CD4-positive, alpha-beta T cell (primary cell): Measurements from ENCODE around the gene LSR. TPM values are rescaled to one million over a fixed set of nuclear protein-coding genes. Genes with fewer than 3 reads are reported as not detected.

Experiments used
- ATAC-seq: fragments of 200-7000 bp; cut with Tn5 transposase; one replicate; pipeline ENCODE4 v1.10.0; 2022; ENCODE audit warnings: mild to moderate bottlenecking; ENCODE audit not compliant: poor library complexity
- CTCF ChIA-PET: fragments of 350-600 bp; sonication (Branson Sonifier 250); formaldehyde crosslinking; loops from one replicate; lab custom pipeline; 2021; ENCODE audit warnings: antibody characterized with exemption, inconsistent platforms; lab: Charles Lee
- POLR2A ChIA-PET: fragments of 350-600 bp; sonication (Branson Sonifier 250); formaldehyde crosslinking; loops from one replicate; lab custom pipeline; 2021; ENCODE audit warnings: antibody characterized with exemption, inconsistent platforms; lab: Charles Lee
- DNase-seq, 14 experiments: peaks; one replicate each; pipeline ENCODE4 v3.0.0-alpha.2; 2013 to 2020; ENCODE audit warnings: mixed read lengths in 2 of 14
- H3K27ac ChIP-seq, 2 donors: one replicate each; pipeline versions ENCODE4 v1.5.1 to v1.7.0; 2013; ENCODE audit warnings: low read length in 2 of 2, low read depth in 1 of 2, mild to moderate bottlenecking in 1 of 2
- H3K27me3 ChIP-seq, 2 experiments: 1 replicate in 1 of 2; 2 replicates in 1 of 2; pipeline versions ENCODE4 v1.6.1 to v1.7.0; 2013; ENCODE audit warnings: low read length in 2 of 2, control low read depth in 1 of 2, mild to moderate bottlenecking in 1 of 2, moderate library complexity in 1 of 2; ENCODE audit not compliant: insufficient read depth in 2 of 2, control insufficient read depth in 1 of 2
- H3K36me3 ChIP-seq: one replicate; pipeline ENCODE4 v1.6.1; 2013; ENCODE audit warnings: low read length, control low read depth; ENCODE audit not compliant: insufficient read depth
- H3K4me1 ChIP-seq: one replicate; pipeline ENCODE4 v1.6.1; 2013; ENCODE audit warnings: low read length, control low read depth; ENCODE audit not compliant: insufficient read depth
- H3K4me3 ChIP-seq: one replicate; pipeline ENCODE4 v1.5.1; 2013; ENCODE audit warnings: mild to moderate bottlenecking, low read length, moderate library complexity
- H3K9me3 ChIP-seq, 2 experiments: 1 replicate in 1 of 2; 2 replicates in 1 of 2; pipeline versions ENCODE4 v1.6.1 to v1.7.0; 2013; ENCODE audit warnings: low read length in 2 of 2, mild to moderate bottlenecking in 2 of 2, control low read depth in 1 of 2, moderate library complexity in 1 of 2; ENCODE audit not compliant: control insufficient read depth in 1 of 2, insufficient read depth in 1 of 2
- H3K27ac Mint-ChIP-seq: one replicate; pipeline ENCODE4 v1.8.0; 2020; ENCODE audit warnings: mixed read lengths
- H3K27me3 Mint-ChIP-seq: one replicate; pipeline ENCODE4 v1.8.0; 2021; ENCODE audit warnings: mixed read lengths
- H3K36me3 Mint-ChIP-seq: one replicate; pipeline ENCODE4 v1.8.0; 2021; ENCODE audit warnings: low read depth, mixed read lengths
- H3K4me1 Mint-ChIP-seq: one replicate; pipeline ENCODE4 v1.8.0; 2021; ENCODE audit warnings: low read depth, mixed read lengths
- H3K4me3 Mint-ChIP-seq: one replicate; pipeline ENCODE4 v1.8.0; 2020; ENCODE audit warnings: mild to moderate bottlenecking, mixed read lengths
- H3K9me3 Mint-ChIP-seq: one replicate; pipeline ENCODE4 v1.8.0; 2020; ENCODE audit warnings: mixed read lengths
- CTCF ChIP-seq: fragments of 200-600 bp; IDR thresholded peaks from one replicate; pipeline ENCODE4 v1.8.0; 2022; ENCODE audit warnings: antibody characterized with exemption, mild to moderate bottlenecking
- intact Hi-C, 2 experiments: fragments of 100-400 bp; cut with DNase I in 1 of 2; cut with micrococcal nuclease in 1 of 2; formaldehyde crosslinking; loops; one replicate each; pipeline versions ENCODE4 v1.15.1 to v1.9.0; 2023 to 2025; cut with DNase I, micrococcal nuclease
- total RNA-seq, 174 experiments: library from RNA in 2 of 174; stranded (reverse) in 2 of 174; gene quantifications; one replicate each; pipeline ENCODE4 v1.2.3 and lab custom pipeline; 2021 to 2026

The LSR gene
- total RNA-seq, 2 experiments from 2014 or later: 45.0 to 47.9 TPM

GRCh38 chr19:35228177-35228930 lies 20.4 kb upstream of the LSR start, which contains the start of gene FAM187B:
Gene FAM187B (minus strand): TSS chr19:35228739. CDS start chr19:35228680, 59 bp downstream.
- Histone ChIP-seq H3K4me3 (no peak within 1 kb of the TSS), H3K9me3 (no peaks in the 10 kb centered on the region), H3K4me1 (peaks cover 20% of the 10 kb centered on the region), H3K36me3 (no peaks in the 10 kb centered on the region), H3K27me3 (no peaks in the 10 kb centered on the region), H3K27ac (no peak within 1 kb of the TSS)
- no peak within 1 kb of the TSS for H3K4me3 Mint-ChIP-seq
- no peaks in the 10 kb centered on the region for H3K27me3 Mint-ChIP-seq
- intact Hi-C loops: no loop called here
- H3K36me3 Mint-ChIP-seq: no peaks in the 10 kb centered on the region
- no peak for TF ChIP-seq CTCF
- no peak for DNase-seq
- H3K27ac Mint-ChIP-seq: no peak within 1 kb of the TSS
- ATAC-seq: no peak
- H3K9me3 Mint-ChIP-seq: no peaks in the 10 kb centered on the region
- ChIA-PET CTCF (no interaction called here), POLR2A (interaction anchor here (1.1 to 1.4 kb wide), 2 partner anchors 11 to 13 kb away, joined by 3 to 5 read pairs; no protein-coding TSS in a partner anchor)
- H3K4me1 Mint-ChIP-seq: peaks cover 16% of the 10 kb centered on the region

- H3K9me3 ChIP-seq: no peaks in the 10 kb centered on the region
- CTCF ChIA-PET: no interaction called here
- POLR2A ChIA-PET: interaction anchor here (1.4 kb wide), 1 partner anchor 12 kb away, joined by 5 read pairs; no protein-coding TSS in a partner anchor
Measured at GRCh38 chr19:35229601-35230000, 19.2 kb upstream of the LSR start.

GRCh38 chr19:35231956-35232645 lies 16.7 kb upstream of the LSR start:
- H3K4me1 Mint-ChIP-seq: peaks cover 8% of the 10 kb centered on the region
- Histone ChIP-seq H3K36me3 (no peaks in the 10 kb centered on the region), H3K27me3 (no peaks in the 10 kb centered on the region), H3K4me1 (peaks cover 4% of the 10 kb centered on the region), H3K9me3 (no peaks in the 10 kb centered on the region), H3K27ac (no peak overlapping the region), H3K4me3 (no peak overlapping the region)
- no peak for DNase-seq
- H3K27me3 Mint-ChIP-seq: no peaks in the 10 kb centered on the region
- H3K27ac Mint-ChIP-seq: no peak overlapping the region
- ChIA-PET POLR2A (interaction anchor here (0.7 kb wide), 1 partner anchor 8 kb away, joined by 4 read pairs; no protein-coding TSS in a partner anchor), CTCF (no interaction called here)
- H3K4me3 Mint-ChIP-seq: no peak overlapping the region
- intact Hi-C loops: no loop called here
- ATAC-seq: no peak
- H3K36me3 Mint-ChIP-seq: no peaks in the 10 kb centered on the region
- H3K9me3 Mint-ChIP-seq: no peaks in the 10 kb centered on the region
- no peak for TF ChIP-seq CTCF

More at GRCh38 chr19:35229601-35230000, 19.2 kb upstream of the LSR start:
- no peaks in the 10 kb centered on the region for H3K9me3 Mint-ChIP-seq
- H3K27me3 Mint-ChIP-seq: no peaks in the 10 kb centered on the region
- ATAC-seq (no peak), DNase-seq (no peak)
- H3K27ac Mint-ChIP-seq: no peak overlapping the region
- intact Hi-C loops: no loop called here
- H3K27ac ChIP-seq: no peak overlapping the region
- H3K4me3 Mint-ChIP-seq: no peak overlapping the region
- peaks cover 11% of the 10 kb centered on the region for H3K4me1 ChIP-seq
- no peak for TF ChIP-seq CTCF
- H3K4me1 Mint-ChIP-seq: peaks cover 9% of the 10 kb centered on the region
- no peak overlapping the region for H3K4me3 ChIP-seq
- H3K36me3 ChIP-seq: no peaks in the 10 kb centered on the region
- no peaks in the 10 kb centered on the region for H3K36me3 Mint-ChIP-seq
- H3K27me3 ChIP-seq: no peaks in the 10 kb centered on the region
